A673 (cell line): ENCODE data around the gene CEP112. TPM values are rescaled to one million over a fixed set of nuclear protein-coding genes. Genes with fewer than 3 reads are reported as not detected.

Experiments
- BruUV-seq: library from RNA; stranded (reverse); fragments of 400-500 nt; replicated peaks from 2 replicates; lab custom pipeline; 2021; lab: Mats Ljungman, UMichigan
- CTCF ChIA-PET: fragments of 300-600 bp; sonication (Branson Sonifier 250); formaldehyde crosslinking; loops from one replicate; lab custom pipeline; 2022; ENCODE audit warnings: antibody characterized with exemption; lab: Charles Lee
- POLR2A ChIA-PET: fragments of 300-600 bp; sonication (Branson Sonifier 250); formaldehyde crosslinking; loops from one replicate; lab custom pipeline; 2022; ENCODE audit warnings: antibody characterized with exemption; ENCODE audit not compliant: low non-redundant PET; lab: Charles Lee
- DNase-seq: peaks from one replicate; pipeline ENCODE4 v3.0.0-alpha.2; 2015; ENCODE audit warnings: low spot score
- H3K27ac ChIP-seq: fragments of 200-600 bp; sonication (generic); 2 replicates; pipeline ENCODE4 v1.5.1; 2016; ENCODE audit warnings: mixed run types, low read depth, mild to moderate bottlenecking, mixed read lengths, antibody characterized with exemption, low read length; ENCODE audit not compliant: poor library complexity, severe bottlenecking
- H3K27me3 ChIP-seq: fragments of 200-600 bp; sonication (generic); replicated peaks from 2 replicates; pipeline ENCODE4 v1.6.1; 2017; ENCODE audit warnings: mixed run types, low read depth, mild to moderate bottlenecking, mixed read lengths, antibody characterized with exemption, low read length; ENCODE audit not compliant: insufficient read depth, poor library complexity
- H3K36me3 ChIP-seq: fragments of 200-600 bp; sonication (generic); 2 replicates; pipeline ENCODE4 v1.6.1; 2016; ENCODE audit warnings: mixed run types, mild to moderate bottlenecking, mixed read lengths, antibody characterized with exemption, low read length; ENCODE audit not compliant: insufficient read depth, poor library complexity, severe bottlenecking
- H3K4me1 ChIP-seq: fragments of 200-600 bp; sonication (generic); 2 replicates; pipeline ENCODE4 v1.6.1; 2017; ENCODE audit warnings: mixed run types, mild to moderate bottlenecking, mixed read lengths, antibody characterized with exemption, low read length; ENCODE audit not compliant: insufficient read depth, poor library complexity, severe bottlenecking
- H3K4me3 ChIP-seq: fragments of 200-600 bp; sonication (generic); 2 replicates; pipeline ENCODE4 v1.5.1; 2016; ENCODE audit warnings: low read depth, mixed run types, mild to moderate bottlenecking, mixed read lengths, low read length; ENCODE audit not compliant: poor library complexity, severe bottlenecking
- H3K9me3 ChIP-seq: fragments of 200-600 bp; sonication (generic); 2 replicates; pipeline ENCODE4 v1.6.1; 2016; ENCODE audit warnings: mixed run types, low read depth, mild to moderate bottlenecking, mixed read lengths, antibody characterized with exemption, low read length; ENCODE audit not compliant: poor library complexity, severe bottlenecking
- CTCF ChIP-seq: fragments of 300-800, 200-600 bp; sonication (generic); conservative IDR thresholded peaks from 2 replicates; pipeline ENCODE4 v1.5.1; 2017; ENCODE audit warnings: low read depth, mild to moderate bottlenecking, antibody characterized with exemption, low read length, moderate library complexity, mixed read lengths
- EZH2 ChIP-seq: fragments of 200-600 bp; sonication (generic); IDR thresholded peaks from 2 replicates; pipeline ENCODE4 v1.6.1; 2017; ENCODE audit warnings: borderline replicate concordance, low read depth, mild to moderate bottlenecking, mixed read lengths, antibody characterized with exemption, low read length; ENCODE audit not compliant: poor library complexity, severe bottlenecking
- intact Hi-C: fragments of 100-400 bp; cut with micrococcal nuclease; formaldehyde crosslinking; loops from one replicate; pipeline ENCODE4 v1.10.0; 2022; ENCODE audit not compliant: unreplicated experiment
- total RNA-seq: library from RNA; stranded (reverse); gene quantifications from 2 replicates; pipeline ENCODE4 v1.2.3, GENCODE V29; 2021

The CEP112 gene
- total RNA-seq, 1 experiment from 2014 or later = 27.2 TPM

- no peak for DNase-seq
- no peaks in the 10 kb centered on the region for H3K9me3 ChIP-seq
- CTCF ChIA-PET = no interaction called here
- POLR2A ChIA-PET = interaction anchor here (0.7 kb wide), 1 partner anchor 47 kb away, joined by 4 read pairs; no protein-coding TSS in a partner anchor
- intact Hi-C loops = no loop called here
- no peaks in the 10 kb centered on the region for H3K36me3 ChIP-seq
- no peak overlapping the region for H3K4me3 ChIP-seq
- no peaks in the 10 kb centered on the region for H3K27me3 ChIP-seq
- H3K4me1 ChIP-seq = peaks cover 8% of the 10 kb centered on the region
- no peak for TF ChIP-seq EZH2
- TF ChIP-seq CTCF = no peak
- no peak overlapping the region for H3K27ac ChIP-seq
- no TSS peak for BruUV-seq
Observed at GRCh38 chr17:65750166-65750565, 441.8 kb downstream of the CEP112 start.

- no peak for DNase-seq
- no peak overlapping the region for H3K4me3 ChIP-seq
- no peak for TF ChIP-seq EZH2
- TF ChIP-seq CTCF = no peak
- CTCF ChIA-PET = no interaction called here
- H3K27me3 ChIP-seq = no peaks in the 10 kb centered on the region
- BruUV-seq = no TSS peak
- intact Hi-C loops = no loop called here
- H3K36me3 ChIP-seq = no peaks in the 10 kb centered on the region
- POLR2A ChIA-PET = no interaction called here
- H3K9me3 ChIP-seq = no peaks in the 10 kb centered on the region
- no peak overlapping the region for H3K27ac ChIP-seq
- peaks cover 8% of the 10 kb centered on the region for H3K4me1 ChIP-seq
Observed at GRCh38 chr17:65749479-65749878, 442.5 kb downstream of the CEP112 start.

GRCh38 chr17:65745241-65745640 is 446.7 kb downstream of the CEP112 start:
- H3K27me3 ChIP-seq = no peaks in the 10 kb centered on the region
- POLR2A ChIA-PET = no interaction called here
- H3K9me3 ChIP-seq = no peaks in the 10 kb centered on the region
- no peak for TF ChIP-seq CTCF
- no peak for TF ChIP-seq EZH2
- no peaks in the 10 kb centered on the region for H3K36me3 ChIP-seq
- H3K4me3 ChIP-seq = no peak overlapping the region
- DNase-seq = no peak
- H3K4me1 ChIP-seq = no peaks in the 10 kb centered on the region
- intact Hi-C loops = no loop called here
- BruUV-seq = no TSS peak
- CTCF ChIA-PET = no interaction called here
- no peak overlapping the region for H3K27ac ChIP-seq
